ENCODE measurements around the gene CDK5.

Gene CDK5

DNA sequence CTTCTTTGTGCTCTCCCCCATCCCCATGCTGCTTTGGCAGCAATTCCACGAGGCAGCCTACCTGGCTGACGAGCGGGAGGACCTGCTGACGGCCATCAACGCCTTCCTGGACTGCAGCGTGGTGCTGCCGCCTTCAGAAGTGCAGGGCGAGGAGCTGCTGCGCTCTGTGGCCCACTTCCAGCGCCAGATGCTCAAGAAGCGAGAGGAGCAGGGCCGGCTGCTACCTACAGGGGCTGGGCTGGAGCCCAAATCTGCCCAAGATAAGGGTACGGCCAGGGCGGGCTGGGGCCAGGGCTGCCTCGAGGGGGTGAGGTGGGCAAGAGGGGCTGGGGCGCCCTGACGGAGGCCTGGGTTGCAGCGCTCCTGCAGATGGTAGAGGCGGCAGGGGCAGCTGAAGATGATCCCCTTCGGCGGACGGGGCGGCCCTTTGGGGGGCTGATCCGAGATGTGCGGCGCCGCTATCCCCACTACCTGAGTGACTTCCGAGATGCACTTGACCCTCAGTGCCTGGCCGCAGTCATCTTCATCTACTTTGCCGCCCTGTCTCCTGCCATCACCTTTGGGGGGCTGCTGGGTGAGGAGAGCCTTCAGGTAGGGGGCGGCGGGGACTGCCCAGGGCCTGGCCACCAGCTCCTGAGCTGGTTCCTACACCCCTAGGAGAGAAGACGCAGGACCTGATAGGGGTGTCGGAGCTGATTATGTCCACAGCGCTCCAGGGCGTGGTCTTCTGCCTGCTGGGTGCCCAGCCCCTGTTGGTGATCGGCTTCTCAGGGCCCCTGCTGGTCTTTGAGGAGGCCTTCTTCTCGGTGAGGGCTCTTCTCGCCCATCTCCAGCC, 13.6 kb upstream of the CDK5 start:
- no peak for DNase-seq

GRCh38 chr7:151070574-151070960, 12.9 kb upstream of the CDK5 start:
- no peak for DNase-seq

DNA sequence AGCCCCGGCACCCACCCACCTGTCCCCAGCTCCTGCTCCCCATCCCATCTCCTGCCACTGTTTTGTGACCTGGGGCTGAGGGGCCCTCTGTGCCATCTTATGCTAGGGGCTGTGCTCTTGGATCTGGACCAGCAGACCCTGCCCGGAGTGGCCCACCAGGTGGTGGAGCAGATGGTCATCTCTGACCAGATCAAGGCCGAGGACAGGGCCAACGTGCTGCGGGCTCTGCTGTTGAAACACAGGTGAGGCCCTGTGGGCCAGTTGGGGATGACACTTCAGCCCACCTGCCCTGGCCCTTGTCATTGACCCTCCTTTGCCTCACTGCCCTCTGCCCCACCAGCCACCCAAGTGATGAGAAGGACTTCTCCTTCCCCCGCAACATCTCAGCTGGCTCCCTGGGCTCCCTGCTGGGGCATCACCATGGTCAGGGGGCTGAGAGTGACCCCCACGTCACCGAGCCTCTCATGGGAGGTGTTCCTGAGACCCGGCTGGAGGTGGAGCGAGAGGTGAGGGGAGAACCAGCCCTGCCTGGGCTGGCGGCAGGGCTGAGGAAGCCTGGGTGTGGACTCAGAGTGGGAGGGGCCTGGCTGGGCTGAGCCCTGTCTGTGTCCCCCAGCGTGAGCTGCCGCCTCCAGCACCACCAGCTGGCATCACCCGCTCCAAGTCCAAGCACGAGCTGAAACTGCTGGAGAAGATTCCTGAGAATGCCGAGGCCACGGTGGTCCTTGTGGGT, 12.3 kb upstream of the CDK5 start:
- DNase-seq = no peak

DNA sequence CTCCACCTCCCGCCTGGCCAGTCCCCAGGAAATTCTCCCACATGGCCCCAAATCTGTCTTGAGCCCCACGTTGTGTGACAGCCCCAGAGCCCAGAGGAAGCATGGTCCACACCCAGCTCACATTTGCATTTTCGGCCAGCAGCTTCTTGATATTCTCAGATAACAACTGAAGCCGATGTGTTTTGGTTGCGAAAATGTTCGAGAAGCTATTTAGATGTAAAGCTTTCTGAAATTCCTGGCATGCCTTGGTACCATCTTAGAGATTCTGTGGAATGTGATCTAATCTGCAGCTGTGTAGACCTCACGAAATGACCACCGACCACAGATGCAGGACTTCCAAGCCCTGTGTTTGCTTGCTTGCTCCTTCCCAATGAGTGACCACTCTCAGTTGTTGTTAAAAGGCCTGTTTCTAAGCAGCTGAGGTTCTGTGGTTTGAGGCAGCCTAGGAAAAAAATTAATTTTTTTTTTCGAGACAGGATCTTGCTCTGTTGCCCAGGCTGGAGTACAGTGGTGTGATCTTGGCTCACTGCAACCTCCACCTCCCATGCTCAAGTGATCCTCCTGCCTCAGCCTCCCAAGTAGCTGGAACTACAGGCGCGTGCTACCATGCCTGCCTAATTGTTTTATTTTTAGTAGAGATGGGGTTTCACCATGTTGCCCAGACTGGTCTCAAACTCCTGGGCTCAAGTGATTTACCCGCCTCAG, 10.5 kb upstream of the CDK5 start:
- no peak for DNase-seq

DNA sequence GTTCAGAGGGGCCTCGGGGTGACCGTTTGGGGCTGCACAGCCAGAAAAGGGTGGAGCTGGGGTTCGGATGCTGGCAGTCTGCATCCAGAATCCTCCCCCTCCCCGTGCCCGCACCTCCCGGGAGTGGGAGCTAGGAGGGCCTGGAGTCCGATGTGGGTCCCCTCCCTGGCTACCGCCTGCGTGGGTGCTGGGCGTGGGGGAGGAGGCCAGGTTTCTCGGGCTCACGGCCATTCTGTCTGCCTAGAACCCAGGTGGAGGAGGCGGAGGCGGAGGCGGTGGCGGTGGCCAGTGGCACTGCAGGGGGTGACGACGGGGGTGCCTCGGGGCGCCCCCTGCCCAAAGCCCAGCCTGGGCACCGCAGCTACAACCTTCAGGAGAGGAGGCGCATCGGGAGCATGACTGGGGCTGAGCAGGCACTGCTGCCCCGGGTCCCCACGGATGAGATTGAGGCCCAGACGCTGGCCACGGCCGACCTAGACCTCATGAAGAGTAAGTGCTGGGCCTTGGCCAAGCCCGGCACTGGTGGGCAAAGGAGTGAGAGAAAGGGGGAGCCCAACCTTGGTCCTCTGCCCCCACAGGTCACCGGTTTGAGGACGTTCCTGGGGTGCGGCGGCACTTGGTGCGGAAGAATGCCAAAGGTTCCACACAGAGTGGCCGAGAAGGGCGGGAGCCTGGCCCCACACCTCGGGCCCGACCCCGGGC, 8.7 kb upstream of the CDK5 start:
- no peak for DNase-seq

DNA sequence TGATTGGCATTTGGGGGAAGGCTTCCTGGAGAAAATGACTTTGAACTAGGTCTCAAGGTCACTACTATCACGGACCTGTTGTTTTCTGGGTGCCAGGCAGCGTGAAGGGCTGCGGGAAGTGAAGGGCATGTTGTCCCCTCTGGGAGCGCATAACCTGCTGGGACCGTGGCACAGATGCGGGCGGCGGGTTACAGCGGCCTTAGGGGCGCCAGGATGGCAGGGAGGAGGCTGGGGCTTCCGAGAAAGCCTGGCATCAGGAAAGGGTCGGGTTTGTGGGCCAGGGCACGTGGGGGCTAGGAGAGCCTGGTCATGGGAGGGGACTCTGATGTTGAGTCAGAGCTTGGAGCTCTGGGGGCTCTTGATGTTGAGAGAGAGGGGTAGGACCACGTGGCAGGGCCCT, 7.8 kb upstream of the CDK5 start:
- no peak for DNase-seq

DNA sequence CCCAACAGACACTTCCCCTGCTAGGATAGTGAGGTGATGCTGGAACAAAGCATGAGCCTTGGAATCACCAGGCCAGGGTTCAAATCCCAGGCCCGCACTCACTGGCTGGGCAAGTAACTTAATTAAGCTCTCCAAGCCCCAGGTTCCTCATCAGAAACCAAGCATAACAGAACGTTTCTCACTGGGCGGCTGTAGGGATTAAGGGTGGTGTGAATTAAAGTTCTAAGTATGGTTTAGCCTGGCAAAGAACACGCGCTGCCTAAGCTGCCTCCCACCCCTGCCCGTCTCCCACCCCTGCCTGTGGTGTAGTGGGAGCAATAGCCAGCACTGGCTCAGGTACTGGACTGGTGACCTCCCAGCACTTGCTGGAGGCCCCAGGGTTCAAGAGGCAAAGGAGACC, 7.3 kb upstream of the CDK5 start:
- DNase-seq = no peak

GRCh38 chr7:151064454-151064853, 6.8 kb upstream of the CDK5 start:
- no peak for DNase-seq

GRCh38 chr7:151063212-151063561, 5.5 kb upstream of the CDK5 start:
- no peak for DNase-seq

DNA sequence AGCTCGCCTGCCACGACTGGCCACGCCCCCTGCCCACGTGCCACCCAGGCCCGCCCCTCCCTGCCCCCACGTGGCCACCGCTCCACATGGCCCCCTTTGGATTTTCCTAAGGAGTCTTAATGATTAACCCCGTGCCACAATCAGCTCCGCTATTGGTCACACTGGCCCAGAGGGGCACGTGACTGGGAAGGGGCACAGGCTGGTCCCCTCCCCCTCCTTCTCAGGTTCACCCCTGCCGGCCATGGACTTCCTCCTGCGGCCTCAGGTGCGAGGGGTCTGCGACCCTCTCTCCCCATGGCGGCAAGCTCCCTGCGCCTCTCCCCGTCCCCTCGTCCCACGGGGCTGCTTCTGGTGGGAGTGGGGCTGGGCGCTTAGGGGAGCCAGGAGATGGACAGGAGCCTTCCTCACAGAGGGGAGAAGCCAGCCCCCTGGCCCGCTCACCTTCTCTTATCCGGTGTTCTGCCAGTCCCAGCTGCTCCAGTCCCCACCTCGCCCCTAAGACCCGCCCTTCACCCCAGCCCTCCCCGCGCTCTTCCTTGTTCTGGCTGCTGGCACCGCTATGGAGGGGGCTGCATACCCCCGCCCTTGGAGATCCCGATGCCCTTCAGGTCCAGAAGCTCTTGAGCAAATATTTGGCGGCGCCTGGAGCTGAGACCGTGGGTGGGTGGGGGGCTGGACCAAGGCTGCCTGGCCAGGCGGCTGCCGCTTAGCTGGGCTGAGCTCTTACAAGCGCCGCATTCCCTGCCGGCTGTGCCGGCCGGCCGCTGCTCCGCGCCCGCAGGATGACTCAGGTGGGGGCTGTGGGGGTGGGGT, 4.9 kb upstream of the CDK5 start:
- no peak for DNase-seq

DNA sequence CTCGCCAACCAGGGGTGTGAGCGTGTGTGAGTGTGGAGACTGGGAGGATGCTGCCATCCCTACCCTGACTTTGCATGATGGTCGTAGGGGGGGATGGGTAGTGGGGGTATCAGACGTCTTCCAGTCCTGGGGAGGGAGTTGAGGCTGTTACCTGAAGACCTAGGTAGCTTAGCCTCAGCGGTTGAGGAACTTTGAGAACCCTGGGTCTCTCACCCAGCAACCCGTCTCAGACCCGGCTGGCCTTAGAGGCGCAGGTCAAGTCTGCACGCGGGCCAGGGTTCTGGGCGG, 4.4 kb upstream of the CDK5 start:
- no peak for DNase-seq

GRCh38 chr7:151061213-151062110, 3.8 kb upstream of the CDK5 start:
- DNase-seq = no peak

- no peak for DNase-seq
These were observed 2.9 kb upstream of the CDK5 start for GRCh38 chr7:151060416-151061212.

GRCh38 chr7:151060113-151060415, 2.4 kb upstream of the CDK5 start:
- DNase-seq = no peak

- peak; percentile 79 for DNase-seq
These were observed 1.8 kb upstream of the CDK5 start, which contains the start of gene SLC4A2 for GRCh38 chr7:151059367-151060112. SLC4A2 (plus strand) TSS chr7:151059589; CDS start chr7:151061988, 2,399 bp downstream.

GRCh38 chr7:151058781-151059366, 1.2 kb upstream of the CDK5 start:
- DNase-seq = no peak

GRCh38 chr7:151057989-151058780, 488 bp upstream of the CDK5 start:
- peak; percentile 96 for DNase-seq

DNA sequence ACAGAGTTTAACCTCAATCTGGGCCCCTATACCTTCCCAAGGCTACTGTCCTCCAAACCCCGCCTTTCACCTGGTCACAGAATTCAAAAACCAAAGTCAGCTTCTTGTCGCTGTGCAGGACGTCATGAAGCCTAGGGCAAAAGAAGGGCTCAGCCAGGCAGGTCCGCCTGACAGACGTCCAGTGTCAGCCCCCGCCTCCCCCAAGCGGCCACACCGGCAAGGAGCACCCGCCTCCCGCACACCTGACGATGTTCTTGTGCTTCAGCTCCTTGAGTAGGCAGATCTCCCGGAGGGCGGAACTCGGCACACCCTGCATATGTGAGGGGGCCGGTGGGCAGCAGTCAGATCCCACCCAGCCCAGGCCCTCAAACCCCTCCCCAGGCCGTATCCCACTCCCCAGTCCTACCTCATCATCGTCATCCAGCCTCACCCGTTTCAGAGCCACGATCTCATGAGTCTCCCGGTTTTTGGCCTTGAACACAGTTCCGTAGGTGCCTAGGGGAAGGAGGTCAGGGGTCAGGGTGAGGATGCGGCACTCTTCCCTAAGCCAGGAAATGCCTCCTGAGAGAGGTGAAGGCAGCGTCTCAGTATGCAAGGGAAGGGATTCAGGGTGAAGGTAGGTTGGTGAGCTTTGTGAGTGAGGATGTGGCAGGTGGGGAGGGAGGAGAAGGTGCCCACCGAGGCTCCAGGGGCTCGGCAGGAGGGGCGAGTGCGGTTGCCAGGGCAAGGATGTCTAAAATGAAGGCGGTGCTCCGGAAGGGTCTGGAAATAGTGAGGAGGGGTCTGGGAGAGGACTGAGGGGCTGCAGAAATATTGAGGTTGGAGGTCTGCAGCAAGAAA, 811 bp downstream of the CDK5 start:
- no peak for DNase-seq

Data from activated CD8-positive, alpha-beta memory T cell treated with anti-CD3 and anti-CD28 coated beads, Interleukin-2, amount 50 U/mL, for 4 hours (primary cell).